A549 (cell line): ENCODE results near the gene RECK. TPM values are rescaled to one million over a fixed set of nuclear protein-coding genes. Genes with fewer than 3 reads are reported as not detected.

Experiments
- ATAC-seq, 2 experiments: fragments of 200-7000 bp in 1 of 2; fragments of >200 bp in 1 of 2; cut with Nextera tagmentation in 1 of 2; cut with Tn5 transposase in 1 of 2; 3 replicates each; pipeline versions ENCODE4 v1.8.0 to v1.9.1; 2018 to 2020; ENCODE audit warnings: mild to moderate bottlenecking in 1 of 2, moderate library complexity in 1 of 2
- CTCF ChIA-PET: fragments of 300-600 bp; sonication (Branson Sonifier 250); formaldehyde crosslinking; extraction: SDS; loops from one replicate; lab custom pipeline; 2021; ENCODE audit warnings: antibody characterized with exemption, inconsistent platforms; lab: Yijun Ruan, JAX
- POLR2A ChIA-PET: fragments of 350-600 bp; formaldehyde crosslinking; extraction: SDS; loops from one replicate; lab custom pipeline; 2021; ENCODE audit warnings: antibody characterized with exemption, inconsistent platforms; lab: Yijun Ruan, JAX
- DNase-seq, 2 experiments: peaks; one replicate each; pipeline versions ENCODE4 v3.0.0 to v3.0.0-alpha.2; 2011 to 2016; ENCODE audit warnings: low read depth in 1 of 2, low spot score in 1 of 2
- FAIRE-seq: peaks from 2 replicates; lab custom pipeline; 2011; peaks lifted over from hg19 to GRCh38; lab: Jason Lieb, UNC
- H3K27ac ChIP-seq, 2 experiments: fragments of >200 bp; sonication (Bioruptor Twin); formaldehyde crosslinking; 3 replicates each; pipeline ENCODE4 v1.5.1; 2016 to 2017
- H3K4me1 ChIP-seq: fragments of >200 bp; sonication (Bioruptor Twin); formaldehyde crosslinking; 3 replicates; pipeline ENCODE4 v1.6.1; 2016
- H3K4me2 ChIP-seq: fragments of >200 bp; sonication (Bioruptor Twin); formaldehyde crosslinking; 3 replicates; pipeline ENCODE4 v1.6.1; 2016
- H3K4me3 ChIP-seq: fragments of >200 bp; sonication (Bioruptor Twin); formaldehyde crosslinking; 3 replicates; pipeline ENCODE4 v1.5.1; 2016
- H3K9me3 ChIP-seq: fragments of >200 bp; sonication (Bioruptor Twin); formaldehyde crosslinking; 3 replicates; pipeline ENCODE4 v1.6.1; 2016
- CEBPB ChIP-seq, 2 experiments: fragments of >200 bp in 1 of 2; sonication (Bioruptor Twin) in 1 of 2; formaldehyde crosslinking in 1 of 2; IDR thresholded peaks; 2 replicates each; pipeline ENCODE4 v1.6.1; 2012 to 2016
- CHD4 ChIP-seq: fragments of 200-600 bp; sonication (generic); IDR thresholded peaks from 2 replicates; pipeline ENCODE4 v1.6.1; 2016; ENCODE audit warnings: antibody characterized with exemption, mild to moderate bottlenecking, borderline replicate concordance
- CTCF ChIP-seq: fragments of >200 bp; sonication (Bioruptor Twin); formaldehyde crosslinking; IDR thresholded peaks from 3 replicates; pipeline ENCODE4 v1.5.1; 2016
- E2F6 ChIP-seq: IDR thresholded peaks from 2 replicates; pipeline ENCODE4 v1.6.1; 2012; ENCODE audit warnings: low read depth, borderline replicate concordance
- ELK1 ChIP-seq: fragments of 150-350 bp; IDR thresholded peaks from 2 replicates; pipeline ENCODE4 v1.6.1; 2014; ENCODE audit warnings: low read depth, mild to moderate bottlenecking, low read length
- ESRRA ChIP-seq: fragments of 150-350 bp; IDR thresholded peaks from 2 replicates; pipeline ENCODE4 v1.6.1; 2014; ENCODE audit warnings: mild to moderate bottlenecking, low read length, borderline replicate concordance
- FOSB ChIP-seq: fragments of 250-450 bp; sonication (Bioruptor Pico); IDR thresholded peaks from 2 replicates; pipeline ENCODE4 v1.5.0; 2020; ENCODE audit warnings: mild to moderate bottlenecking, moderate library complexity
- FOSL2 ChIP-seq, 2 experiments: fragments of 450-650 bp in 1 of 2; fragments of >200 bp in 1 of 2; sonication (Bioruptor Twin) in 1 of 2; formaldehyde crosslinking; IDR thresholded peaks; 2 replicates each; pipeline versions ENCODE4 v1.5.0 to v1.6.1; 2016 to 2020; ENCODE audit warnings: mild to moderate bottlenecking in 1 of 2, moderate library complexity in 1 of 2
- FOXS1 ChIP-seq: fragments of 250-450 bp; sonication (Bioruptor Pico); IDR thresholded peaks from 2 replicates; pipeline ENCODE4 v1.5.0; 2020; ENCODE audit warnings: mild to moderate bottlenecking, moderate library complexity
- HES2 ChIP-seq: fragments of >200 bp; sonication (Bioruptor Twin); formaldehyde crosslinking; IDR thresholded peaks from 2 replicates; pipeline ENCODE4 v1.6.1; 2016
- HEYL ChIP-seq: fragments of 250-450 bp; sonication (Bioruptor Pico); IDR thresholded peaks from 2 replicates; pipeline ENCODE4 v1.8.0; 2021; ENCODE audit warnings: mild to moderate bottlenecking, moderate library complexity
- HOXB13 ChIP-seq: fragments of 250-450 bp; sonication (Bioruptor Pico); IDR thresholded peaks from 2 replicates; pipeline ENCODE4 v1.5.0; 2020; ENCODE audit warnings: low read depth, mild to moderate bottlenecking, moderate library complexity
- HOXB5 ChIP-seq: fragments of 250-450 bp; sonication (Bioruptor Pico); IDR thresholded peaks from 2 replicates; pipeline ENCODE4 v1.5.0; 2020; ENCODE audit warnings: mild to moderate bottlenecking, moderate library complexity
- MAX ChIP-seq: IDR thresholded peaks from 2 replicates; pipeline ENCODE4 v1.6.1; 2012
- MAZ ChIP-seq: fragments of 150-350 bp; IDR thresholded peaks from 2 replicates; pipeline ENCODE4 v1.6.1; 2014; ENCODE audit warnings: antibody characterized with exemption, low read depth, low read length, borderline replicate concordance
- MYC ChIP-seq: IDR thresholded peaks from 2 replicates; pipeline ENCODE4 v1.6.1; 2012; ENCODE audit warnings: mild to moderate bottlenecking, inconsistent platforms, low read length, improper control_type of control experiment, borderline replicate concordance
- NPAS2 ChIP-seq: fragments of 250-450 bp; sonication (Bioruptor Pico); IDR thresholded peaks from 2 replicates; pipeline ENCODE4 v1.8.0; 2022; ENCODE audit warnings: mild to moderate bottlenecking, moderate library complexity, borderline replicate concordance
- PHF8 ChIP-seq: fragments of 200-600 bp; sonication (generic); IDR thresholded peaks from 2 replicates; pipeline ENCODE4 v1.6.1; 2016; ENCODE audit warnings: low read depth, mild to moderate bottlenecking, antibody characterized with exemption, moderate library complexity, borderline replicate concordance
- POLR2AphosphoS2 ChIP-seq: conservative IDR thresholded peaks from 2 replicates; pipeline ENCODE4 v1.6.1; 2012; ENCODE audit warnings: low read length, improper control_type of control experiment, inconsistent platforms
- RCOR1 ChIP-seq: fragments of 150-350 bp; IDR thresholded peaks from 2 replicates; pipeline ENCODE4 v1.6.1; 2014; ENCODE audit warnings: antibody characterized with exemption, low read length, low read depth
- REST ChIP-seq: fragments of 200-600 bp; sonication (generic); IDR thresholded peaks from 2 replicates; pipeline ENCODE4 v1.6.1; 2016; ENCODE audit warnings: antibody characterized with exemption, mild to moderate bottlenecking, moderate library complexity
- USF2 ChIP-seq: fragments of 450-650 bp; IDR thresholded peaks from 2 replicates; pipeline ENCODE4 v1.6.1; 2014; ENCODE audit warnings: antibody characterized with exemption
- ZC3H11A ChIP-seq: fragments of 450-650 bp; IDR thresholded peaks from 2 replicates; pipeline ENCODE4 v1.6.1; 2014; ENCODE audit warnings: antibody characterized with exemption, mild to moderate bottlenecking
- WGBS: methylation state at CpG from one replicate; pipeline ENCODE4 v1.1.6; 2017; ENCODE audit errors: missing lambda C conversion rate; 5-methylcytosine and 5-hydroxymethylcytosine counted together
- polyA plus RNA-seq, 4 experiments: library from polyadenylated mRNA; depleted of rRNA in 3 of 4; stranded (reverse); fragments of >200 nt; fragmentation: RNase III in 1 of 4; extraction: RNeasy Plus Mini Kit Qiagen cat#74134 plus additional on column Dnase treatment in 1 of 4; gene quantifications; 2 replicates in 3 of 4; 3 replicates in 1 of 4; pipeline ENCODE4 v1.2.3, GENCODE V29; 2011 to 2017

RECK gene
- polyA plus RNA-seq, 2 of the 4 experiments (the other 2 are of a cell fraction) = 5.0 to 8.7 TPM

- TF ChIP-seq CEBPB (IDR thresholded peaks at IDR 0.05) (no peak), FOSB (CRISPR knock-in tag) (no peak), CHD4 (no peak), REST (no peak), HOXB5 (CRISPR knock-in tag) (no peak), ESRRA (no peak), E2F6 (no peak), RCOR1 (no peak), USF2 (no peak)
- ChIA-PET CTCF (interaction anchor here (0.9 to 2.1 kb wide), 5 partner anchors 10 to 141 kb away, joined by 3 to 7 read pairs (median 5); no protein-coding TSS in a partner anchor), POLR2A (interaction anchor here (1.1 kb wide), 1 partner anchor 116 kb away, joined by 3 read pairs; the partner anchor contains the start of gene CLTA)
- DNase-seq = no peak
- H3K4me3 ChIP-seq = no peak overlapping the region
- no peak for ATAC-seq
- no peaks in the 10 kb centered on the region for H3K9me3 ChIP-seq
- H3K27ac ChIP-seq = no peak overlapping the region
- no peak for FAIRE-seq
- H3K4me2 ChIP-seq = no peak overlapping the region
- peaks cover 8% of the 10 kb centered on the region; the same call in 2 of the 3 replicates for H3K4me1 ChIP-seq
- WGBS = 91% methylated on average over 1 of the region's 1 CpG
Measured at GRCh38 chr9:36074055-36074454, 37.3 kb downstream of the RECK start.

GRCh38 chr9:36074870-36075532, 38.3 kb downstream of the RECK start:
- ChIA-PET CTCF (interaction anchor here (1.0 to 2.1 kb wide), 6 partner anchors 9 to 91 kb away, joined by 3 to 7 read pairs (median 4); no protein-coding TSS in a partner anchor), POLR2A (interaction anchor here (1.1 kb wide), 1 partner anchor 115 kb away, joined by 3 read pairs; the partner anchor contains the start of gene CLTA)
- Histone ChIP-seq H3K27ac (peak overlapping the region; percentile 19 to 69; a peak in 3 of 6 replicates), H3K4me1 (peaks cover 8% of the 10 kb centered on the region; the same call in 2 of the 3 replicates), H3K9me3 (no peaks in the 10 kb centered on the region), H3K4me3 (no peak overlapping the region), H3K4me2 (no peak overlapping the region)
- no peak for FAIRE-seq
- TF ChIP-seq MAX (no peak), FOXS1 (CRISPR knock-in tag) (no peak), ZC3H11A (no peak), FOSL2 (IDR thresholded peaks at IDR 0.05) (no peak), FOSL2 (CRISPR knock-in tag; IDR thresholded peaks at IDR 0.05) (no peak), MAZ (no peak), HOXB13 (no peak), MYC (no peak), HOXB5 (CRISPR knock-in tag) (no peak)
- peak in 1 of 2 experiments; percentile 23 for DNase-seq
- no peak for ATAC-seq
- 49% methylated on average over 2 of the region's 2 CpGs for WGBS

- ChIA-PET POLR2A (no interaction called here), CTCF (interaction anchor here (1.2 to 1.4 kb wide), 2 partner anchors 25 to 88 kb away, joined by 3 to 4 read pairs; no protein-coding TSS in a partner anchor)
- ATAC-seq = no peak
- Histone ChIP-seq H3K27ac (no peak overlapping the region), H3K9me3 (no peaks in the 10 kb centered on the region), H3K4me2 (no peak overlapping the region), H3K4me3 (no peak overlapping the region), H3K4me1 (peaks cover 8% of the 10 kb centered on the region; the same call in 2 of the 3 replicates)
- 89% methylated on average over 1 of the region's 1 CpG for WGBS
- no peak for FAIRE-seq
- DNase-seq = no peak
- TF ChIP-seq PHF8 (no peak), NPAS2 (CRISPR knock-in tag) (no peak), POLR2AphosphoS2 (no peak), ELK1 (no peak), HEYL (CRISPR knock-in tag) (no peak), HES2 (no peak), CTCF (no peak), MAZ (no peak)
Measured at GRCh38 chr9:36078051-36078450, 41.3 kb downstream of the RECK start.
